Liver (tissue), 9 donors: ENCODE results near the gene RAB18. TPM values are rescaled to one million over a fixed set of nuclear protein-coding genes. Genes with fewer than 3 reads are reported as not detected.

Source experiments
- DNase-seq: peaks from one replicate; pipeline ENCODE4 v3.0.0-alpha.2; 2017; ENCODE audit warnings: low spot score
- H3K27ac ChIP-seq, 2 donors: one replicate each; pipeline ENCODE4 v1.7.0; 2013; ENCODE audit warnings: inconsistent platforms in 2 of 2, low read length in 2 of 2, control low read depth in 1 of 2, low read depth in 1 of 2, mild to moderate bottlenecking in 1 of 2
- H3K27me3 ChIP-seq, 4 donors: one replicate each; pipeline versions ENCODE4 v1.6.1 to v1.7.0; 2013; ENCODE audit warnings: low read length in 3 of 4, inconsistent platforms in 1 of 4, mild to moderate bottlenecking in 1 of 4, moderate library complexity in 1 of 4; ENCODE audit not compliant: control insufficient read depth in 4 of 4, insufficient read depth in 4 of 4
- H3K36me3 ChIP-seq, 4 donors: one replicate each; pipeline versions ENCODE4 v1.6.1 to v1.7.0; 2013; ENCODE audit warnings: low read length in 3 of 4, mild to moderate bottlenecking in 3 of 4, low read depth in 1 of 4, moderate library complexity in 1 of 4; ENCODE audit not compliant: control insufficient read depth in 4 of 4, insufficient read depth in 3 of 4
- H3K4me1 ChIP-seq, 4 donors: one replicate each; pipeline versions ENCODE4 v1.6.1 to v1.7.0; 2013; ENCODE audit warnings: low read length in 3 of 4, mild to moderate bottlenecking in 3 of 4, moderate library complexity in 1 of 4; ENCODE audit not compliant: control insufficient read depth in 4 of 4, insufficient read depth in 4 of 4
- H3K4me3 ChIP-seq, 3 donors: one replicate each; pipeline versions ENCODE4 v1.6.1 to v1.7.0; 2013; ENCODE audit warnings: low read length in 3 of 3, control low read depth in 1 of 3, low read depth in 1 of 3, mild to moderate bottlenecking in 1 of 3
- H3K9ac ChIP-seq, 2 donors: one replicate each; pipeline ENCODE4 v1.7.0; 2013; ENCODE audit warnings: low read length in 2 of 2, mild to moderate bottlenecking in 2 of 2, moderate library complexity in 2 of 2, control low read depth in 1 of 2, low read depth in 1 of 2
- H3K9me3 ChIP-seq, 4 donors: one replicate each; pipeline versions ENCODE4 v1.6.1 to v1.7.0; 2013; ENCODE audit warnings: low read length in 3 of 4; ENCODE audit not compliant: control insufficient read depth in 4 of 4
- ATF3 ChIP-seq: IDR thresholded peaks from 2 replicates; pipeline ENCODE4 v1.6.1; 2016; ENCODE audit warnings: antibody characterized with exemption
- CTCF ChIP-seq: fragments of 150-350 bp; IDR thresholded peaks from 2 replicates; pipeline ENCODE4 v1.5.1; 2017; ENCODE audit warnings: improper control_type of control experiment, low read depth, low read length; ENCODE audit not compliant: missing input control
- FOXA1 ChIP-seq: IDR thresholded peaks from 2 replicates; pipeline ENCODE4 v1.6.1; 2016; ENCODE audit warnings: antibody characterized with exemption
- FOXA2 ChIP-seq: IDR thresholded peaks from 2 replicates; pipeline ENCODE4 v1.6.1; 2016; ENCODE audit warnings: antibody characterized with exemption
- HNF4A ChIP-seq, 2 donors: conservative IDR thresholded peaks; 2 replicates each; pipeline ENCODE4 v1.6.1; 2016; ENCODE audit warnings: antibody characterized with exemption in 2 of 2, mild to moderate bottlenecking in 2 of 2
- HNF4G ChIP-seq: IDR thresholded peaks from 2 replicates; pipeline ENCODE4 v1.6.1; 2016; ENCODE audit warnings: antibody characterized with exemption
- JUND ChIP-seq, 2 donors: IDR thresholded peaks; 2 replicates each; pipeline ENCODE4 v1.6.1; 2016; ENCODE audit warnings: antibody characterized with exemption in 2 of 2
- MAX ChIP-seq: IDR thresholded peaks from 2 replicates; pipeline ENCODE4 v1.6.1; 2016; ENCODE audit warnings: antibody characterized with exemption
- NR2F2 ChIP-seq: IDR thresholded peaks from 2 replicates; pipeline ENCODE4 v1.6.1; 2016; ENCODE audit warnings: antibody characterized with exemption
- RAD21 ChIP-seq, 2 donors: IDR thresholded peaks; 2 replicates each; pipeline ENCODE4 v1.6.1; 2016; ENCODE audit warnings: antibody characterized with exemption in 2 of 2, mild to moderate bottlenecking in 2 of 2
- REST ChIP-seq: IDR thresholded peaks from 2 replicates; pipeline ENCODE4 v1.6.1; 2016; ENCODE audit warnings: antibody characterized with exemption, mild to moderate bottlenecking
- RXRA ChIP-seq, 2 donors: IDR thresholded peaks; 2 replicates each; pipeline ENCODE4 v1.6.1; 2017 to 2018; ENCODE audit warnings: antibody characterized with exemption in 2 of 2, mild to moderate bottlenecking in 1 of 2
- SP1 ChIP-seq: IDR thresholded peaks from 2 replicates; pipeline ENCODE4 v1.6.1; 2018; ENCODE audit warnings: antibody characterized with exemption, mild to moderate bottlenecking
- TAF1 ChIP-seq: conservative IDR thresholded peaks from 2 replicates; pipeline ENCODE4 v1.6.1; 2016; ENCODE audit warnings: antibody characterized with exemption, mild to moderate bottlenecking
- YY1 ChIP-seq: IDR thresholded peaks from 2 replicates; pipeline ENCODE4 v1.6.1; 2016; ENCODE audit warnings: antibody characterized with exemption, mild to moderate bottlenecking
- ZBTB33 ChIP-seq: IDR thresholded peaks from 2 replicates; pipeline ENCODE4 v1.6.1; 2016; ENCODE audit warnings: antibody characterized with exemption
- WGBS: extraction: QIAGEN DNeasy Blood & Tissue Kit; methylation state at CpG from one replicate; pipeline ENCODE4 v1.1.7; 2013; 5-methylcytosine and 5-hydroxymethylcytosine counted together
- polyA plus RNA-seq, 2 donors: library from polyadenylated mRNA; stranded (reverse) in 1 of 2; unstranded in 1 of 2; fragments of 200-250 nt in 1 of 2; fragments of >200 nt in 1 of 2; fragmentation: Nextera tagmentation in 1 of 2; extraction: Ambion mirVana in 1 of 2; gene quantifications; one replicate each; pipeline versions ENCODE4 v1.2.1 to v1.2.3, GENCODE V29; 2013 to 2015
- total RNA-seq, 2 donors: library from RNA; depleted of rRNA; stranded (reverse); fragments of >200 nt; gene quantifications; one replicate each; pipeline ENCODE4 v1.2.3, GENCODE V29; 2014
- donor health status: healthy.
- donor health status: healthy.
- donor health status: healthy.
- donor health status: healthy.
- donor health status: healthy.

Gene RAB18
- total and polyA plus RNA-seq, 4 donors, result 19.8 to 57.8 (median 25.2) TPM

- H3K9ac ChIP-seq, result no peak overlapping the region
- 92% methylated on average over 3 of the region's 3 CpGs for WGBS
- H3K4me3 ChIP-seq, result no peak overlapping the region
- no peaks in the 10 kb centered on the region for H3K27me3 ChIP-seq
- TF ChIP-seq TAF1 (no peak), REST (no peak), SP1 (no peak), RAD21 (IDR thresholded peaks at IDR 0.05) (no peak), YY1 (no peak), NR2F2 (no peak), CTCF (no peak), RXRA (IDR thresholded peaks at IDR 0.05) (no peak)
- no peaks in the 10 kb centered on the region for H3K4me1 ChIP-seq
- no peak overlapping the region for H3K27ac ChIP-seq
- H3K36me3 ChIP-seq, result no peaks in the 10 kb centered on the region
- no peak for DNase-seq
- no peaks in the 10 kb centered on the region for H3K9me3 ChIP-seq
These were observed 60.8 kb downstream of the RAB18 start for GRCh38 chr10:27564880-27565279.

- no peak overlapping the region for H3K9ac ChIP-seq
- H3K27ac ChIP-seq, result no peak overlapping the region
- no peaks in the 10 kb centered on the region for H3K9me3 ChIP-seq
- WGBS, result 83% methylated on average over 7 of the region's 7 CpGs
- H3K27me3 ChIP-seq, result no peaks in the 10 kb centered on the region
- no peak for DNase-seq
- H3K36me3 ChIP-seq, result no peaks in the 10 kb centered on the region
- no peak overlapping the region for H3K4me3 ChIP-seq
- H3K4me1 ChIP-seq, result no peaks in the 10 kb centered on the region
- TF ChIP-seq RAD21 (IDR thresholded peaks at IDR 0.05), result no peak
- no peak for TF ChIP-seq FOXA1
- no peak for TF ChIP-seq MAX
- no peak for TF ChIP-seq SP1
- TF ChIP-seq REST, result no peak
- no peak for TF ChIP-seq ATF3
- TF ChIP-seq NR2F2, result no peak
- no peak for TF ChIP-seq YY1
- TF ChIP-seq HNF4A (conservative IDR thresholded peaks at IDR 0.05), result no peak
- TF ChIP-seq TAF1, result no peak
- no peak for TF ChIP-seq ZBTB33
- TF ChIP-seq JUND (IDR thresholded peaks at IDR 0.05), result no peak
- TF ChIP-seq RXRA (IDR thresholded peaks at IDR 0.05), result no peak
- no peak for TF ChIP-seq HNF4G
- no peak for TF ChIP-seq CTCF
- no peak for TF ChIP-seq FOXA2
These were observed 64.4 kb downstream of the RAB18 start for GRCh38 chr10:27568196-27569175.
